ENCODE data around the gene YIF1A. TPM values are rescaled to one million over a fixed set of nuclear protein-coding genes. Genes with fewer than 3 reads are reported as not detected.
"Not testable (repeated sequence)": the region's sequence is repeated elsewhere in the genome, so short reads cannot be mapped to it uniquely, and the experiment has no call there.

Gene YIF1A
- polyA plus RNA-seq, 1 of the 3 experiments (the other 2 are of a cell fraction) = 123 TPM

DNA sequence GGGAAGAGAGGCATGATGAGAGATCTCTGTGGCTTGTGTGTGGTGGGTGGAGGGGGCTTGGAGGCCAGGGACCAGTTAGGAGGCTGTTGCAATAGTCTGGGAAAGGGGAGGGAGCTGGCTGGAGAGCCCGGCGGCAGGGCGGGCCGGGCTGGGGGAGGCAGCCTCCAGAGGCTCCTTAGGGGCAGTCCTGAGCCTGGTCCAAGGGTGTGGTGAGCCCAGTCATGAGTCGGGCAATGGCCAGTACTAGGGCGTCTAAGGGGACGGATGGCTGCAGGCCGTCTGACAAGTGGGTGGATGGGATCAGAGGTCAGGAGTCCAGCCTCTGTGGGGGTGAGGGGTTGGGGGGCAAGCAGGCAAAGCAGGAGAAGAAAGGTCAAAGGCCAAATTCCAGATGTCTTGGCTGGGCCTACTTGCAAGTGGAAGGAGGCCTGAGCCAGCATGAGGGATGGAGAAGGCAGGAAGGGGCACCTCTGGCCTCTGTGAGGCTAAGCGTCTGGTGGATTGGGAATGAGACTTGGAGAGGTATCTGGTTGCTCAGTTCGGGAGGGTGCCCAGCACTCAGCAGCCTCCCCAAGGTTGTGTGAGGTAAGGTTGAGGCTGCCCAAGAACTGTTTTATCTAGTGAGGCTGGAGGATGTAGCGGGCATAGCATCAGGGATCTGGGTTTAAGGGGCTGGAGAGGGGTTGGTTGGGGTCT, 33.9 kb upstream of the YIF1A start:
- peaks cover 34 to 39% of the 10 kb centered on the region in 2 experiments for H3K4me1 ChIP-seq (ENCODE audit: control insufficient read depth in 1 of 2, insufficient read depth in 2 of 2, low read depth in 1 of 2, low read length in 1 of 2)
- no peaks in the 10 kb centered on the region for H3F3A ChIP-seq (replicated peaks; ENCODE audit: insufficient read depth)
- DNase-seq = no peak
- no peaks in the 10 kb centered on the region for H3K9me3 ChIP-seq
- H2AFZ ChIP-seq (ENCODE audit: low read depth) = no peak overlapping the region
- H3K27me3 ChIP-seq (ENCODE audit: insufficient read depth) = no peaks in the 10 kb centered on the region
- H3K9me2 ChIP-seq = no peaks in the 10 kb centered on the region
- TF ChIP-seq EZH2phosphoT487 (IDR thresholded peaks at IDR 0.05; ENCODE audit: borderline replicate concordance, low read depth) (no peak), FOXJ3 (CRISPR knock-in tag; IDR thresholded peaks at IDR 0.05) (no peak), SIN3A (IDR thresholded peaks at IDR 0.05; ENCODE audit: borderline replicate concordance, low read depth, low read length) (no peak), ELF1 (IDR thresholded peaks at IDR 0.05) (no peak), NRF1 (IDR thresholded peaks at IDR 0.05; ENCODE audit: low read depth, low read length) (no peak), TCF12 (IDR thresholded peaks at IDR 0.05) (no peak)
- H3K4me2 ChIP-seq = no peak overlapping the region
- no peak overlapping the region for H3K4me3 ChIP-seq (ENCODE audit: low read depth in 2 of 2, low read length in 1 of 2)
- H3K9ac ChIP-seq = no peak overlapping the region
- ChIA-PET POLR2A (interaction anchor here (1.7 kb wide), 1 partner anchor 10 kb away, joined by 4 read pairs; no protein-coding TSS in a partner anchor), CTCF (interaction anchor here (2.0 kb wide), 1 partner anchor 10 kb away, joined by 26 read pairs; no protein-coding TSS in a partner anchor)
- 91% methylated on average over 10 of the region's 11 CpGs for WGBS (ENCODE audit: low lambda C conversion rate)
- H4K20me1 ChIP-seq (ENCODE audit: insufficient read depth) = no peaks in the 10 kb centered on the region
- H3K27ac ChIP-seq (ENCODE audit: low read depth in 2 of 2, low read length in 1 of 2) = no peak overlapping the region
- no peaks in the 10 kb centered on the region for H3K79me2 ChIP-seq (ENCODE audit: insufficient read depth)
- H3K36me3 ChIP-seq (replicated peaks in 1 of 2; ENCODE audit: control insufficient read depth in 1 of 2, insufficient read depth in 2 of 2, low read length in 1 of 2) = no peaks in the 10 kb centered on the region

DNA sequence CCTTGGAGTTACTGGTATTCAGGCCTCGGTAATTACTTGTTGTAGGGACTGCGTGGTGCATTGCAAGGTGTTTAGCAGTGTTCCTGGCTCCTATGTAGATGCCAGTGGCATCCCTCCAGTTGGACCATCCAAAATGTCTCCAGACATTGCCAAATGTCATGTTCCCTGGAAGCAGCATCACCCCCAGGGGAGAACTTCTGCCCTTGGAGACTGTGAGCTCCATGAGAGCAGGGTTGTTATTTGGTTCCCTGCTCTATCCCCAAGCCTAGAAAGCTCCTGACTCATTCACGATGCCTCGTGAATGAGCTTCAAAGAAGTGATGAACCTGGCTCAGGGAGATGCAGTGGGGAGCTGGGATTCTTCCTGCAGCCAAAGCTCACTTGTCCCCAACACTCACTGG, 32.7 kb upstream of the YIF1A start:
- H3F3A ChIP-seq (replicated peaks; ENCODE audit: insufficient read depth) = no peaks in the 10 kb centered on the region
- H3K36me3 ChIP-seq (replicated peaks in 1 of 2; ENCODE audit: control insufficient read depth in 1 of 2, insufficient read depth in 2 of 2, low read length in 1 of 2) = no peaks in the 10 kb centered on the region
- TF ChIP-seq, protein P1, sequence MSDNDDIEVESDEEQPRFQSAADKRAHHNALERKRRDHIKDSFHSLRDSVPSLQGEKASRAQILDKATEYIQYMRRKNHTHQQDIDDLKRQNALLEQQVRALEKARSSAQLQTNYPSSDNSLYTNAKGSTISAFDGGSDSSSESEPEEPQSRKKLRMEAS (IDR thresholded peaks at IDR 0.05; ENCODE audit: low read depth) = no peak
- no peak for TF ChIP-seq GABPA (IDR thresholded peaks at IDR 0.05; ENCODE audit: low read depth)
- TF ChIP-seq SMC3 (IDR thresholded peaks at IDR 0.05; ENCODE audit: low read depth, low read length) = no peak
- no peak for TF ChIP-seq SIN3A (IDR thresholded peaks at IDR 0.05; ENCODE audit: borderline replicate concordance, low read depth, low read length)
- TF ChIP-seq TEAD4 (IDR thresholded peaks at IDR 0.05; ENCODE audit: borderline replicate concordance, insufficient read depth) = no peak
- no peak for TF ChIP-seq TAF1 (IDR thresholded peaks at IDR 0.05; ENCODE audit: borderline replicate concordance, low read depth, low read length)
- no peak for TF ChIP-seq JUND (IDR thresholded peaks at IDR 0.05)
- no peak for TF ChIP-seq TCF12 (IDR thresholded peaks at IDR 0.05)
- TF ChIP-seq, protein P2, sequence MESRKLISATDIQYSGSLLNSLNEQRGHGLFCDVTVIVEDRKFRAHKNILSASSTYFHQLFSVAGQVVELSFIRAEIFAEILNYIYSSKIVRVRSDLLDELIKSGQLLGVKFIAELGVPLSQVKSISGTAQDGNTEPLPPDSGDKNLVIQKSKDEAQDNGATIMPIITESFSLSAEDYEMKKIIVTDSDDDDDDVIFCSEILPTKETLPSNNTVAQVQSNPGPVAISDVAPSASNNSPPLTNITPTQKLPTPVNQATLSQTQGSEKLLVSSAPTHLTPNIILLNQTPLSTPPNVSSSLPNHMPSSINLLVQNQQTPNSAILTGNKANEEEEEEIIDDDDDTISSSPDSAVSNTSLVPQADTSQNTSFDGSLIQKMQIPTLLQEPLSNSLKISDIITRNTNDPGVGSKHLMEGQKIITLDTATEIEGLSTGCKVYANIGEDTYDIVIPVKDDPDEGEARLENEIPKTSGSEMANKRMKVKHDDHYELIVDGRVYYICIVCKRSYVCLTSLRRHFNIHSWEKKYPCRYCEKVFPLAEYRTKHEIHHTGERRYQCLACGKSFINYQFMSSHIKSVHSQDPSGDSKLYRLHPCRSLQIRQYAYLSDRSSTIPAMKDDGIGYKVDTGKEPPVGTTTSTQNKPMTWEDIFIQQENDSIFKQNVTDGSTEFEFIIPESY (IDR thresholded peaks at IDR 0.05; ENCODE audit: borderline replicate concordance, low read depth) = no peak
- no peak for TF ChIP-seq RAD21 (IDR thresholded peaks at IDR 0.05; ENCODE audit: low read length)
- TF ChIP-seq RCOR1 (IDR thresholded peaks at IDR 0.05; ENCODE audit: low read length) = no peak
- no peak for TF ChIP-seq RXRA (IDR thresholded peaks at IDR 0.05; ENCODE audit: borderline replicate concordance, low read depth)
- no peak for TF ChIP-seq MEF2A (IDR thresholded peaks at IDR 0.05; ENCODE audit: borderline replicate concordance, low read depth)
- TF ChIP-seq FOSL2 (IDR thresholded peaks at IDR 0.05; ENCODE audit: borderline replicate concordance, low read depth) = no peak
- TF ChIP-seq MXI1 (IDR thresholded peaks at IDR 0.05; ENCODE audit: low read depth, low read length) = no peak
- no peak for TF ChIP-seq GATA2 (CRISPR knock-in tag; IDR thresholded peaks at IDR 0.05)
- no peak for TF ChIP-seq RFX5 (IDR thresholded peaks at IDR 0.05; ENCODE audit: low read length)
- H3K27ac ChIP-seq (ENCODE audit: low read depth in 2 of 2, low read length in 1 of 2) = no peak overlapping the region
- H3K27me3 ChIP-seq (ENCODE audit: insufficient read depth) = no peaks in the 10 kb centered on the region
- no peak overlapping the region for H3K4me2 ChIP-seq
- peaks cover 29 to 39% of the 10 kb centered on the region in 2 experiments for H3K4me1 ChIP-seq (ENCODE audit: control insufficient read depth in 1 of 2, insufficient read depth in 2 of 2, low read depth in 1 of 2, low read length in 1 of 2)
- no peaks in the 10 kb centered on the region for H4K20me1 ChIP-seq (ENCODE audit: insufficient read depth)
- no peaks in the 10 kb centered on the region for H3K9me2 ChIP-seq
- CTCF ChIA-PET = interaction anchor here (2.0 kb wide), 1 partner anchor 9 kb away, joined by 26 read pairs; no protein-coding TSS in a partner anchor
- no peak for DNase-seq
- 91% methylated on average over 4 of the region's 4 CpGs for WGBS (ENCODE audit: low lambda C conversion rate)
- no peak overlapping the region for H2AFZ ChIP-seq (ENCODE audit: low read depth)
- H3K9me3 ChIP-seq = no peaks in the 10 kb centered on the region
- H3K9ac ChIP-seq = no peak overlapping the region
- H3K79me2 ChIP-seq (ENCODE audit: insufficient read depth) = no peaks in the 10 kb centered on the region
- H3K4me3 ChIP-seq (ENCODE audit: low read depth in 2 of 2, low read length in 1 of 2) = no peak overlapping the region
- POLR2A ChIA-PET = interaction anchor here (1.7 kb wide), 1 partner anchor 9 kb away, joined by 4 read pairs; no protein-coding TSS in a partner anchor

DNA sequence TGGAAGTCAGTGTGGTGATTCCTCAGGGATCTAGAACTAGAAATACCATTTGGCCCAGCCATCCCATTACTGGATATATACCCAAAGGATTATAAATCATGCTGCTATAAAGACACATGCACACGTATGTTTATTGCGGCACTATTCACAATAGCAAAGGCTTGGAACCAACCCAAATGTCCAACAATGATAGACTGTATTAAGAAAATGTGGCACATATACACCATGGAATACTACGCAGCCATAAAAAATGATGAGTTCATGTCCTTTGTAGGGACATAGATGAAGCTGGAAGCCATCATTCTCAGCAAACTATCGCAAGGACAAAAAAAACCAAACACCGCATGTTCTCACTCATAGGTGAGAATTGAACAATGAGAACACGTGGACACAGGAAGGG, 31.8 kb upstream of the YIF1A start:
- H3K27ac ChIP-seq (ENCODE audit: low read depth in 2 of 2, low read length in 1 of 2); H3K36me3 ChIP-seq (replicated peaks in 1 of 2; ENCODE audit: control insufficient read depth in 1 of 2, insufficient read depth in 2 of 2, low read length in 1 of 2); H3K9ac ChIP-seq; H4K20me1 ChIP-seq (ENCODE audit: insufficient read depth); H2AFZ ChIP-seq (ENCODE audit: low read depth); H3F3A ChIP-seq (replicated peaks; ENCODE audit: insufficient read depth); H3K4me3 ChIP-seq (ENCODE audit: low read depth in 2 of 2, low read length in 1 of 2); DNase-seq; POLR2A ChIA-PET; H3K4me2 ChIP-seq; H3K27me3 ChIP-seq (ENCODE audit: insufficient read depth); H3K9me2 ChIP-seq; CTCF ChIA-PET; H3K79me2 ChIP-seq (ENCODE audit: insufficient read depth); H3K9me3 ChIP-seq: not testable (repeated sequence)
- 89% methylated on average over 6 of the region's 6 CpGs for WGBS (ENCODE audit: low lambda C conversion rate)
- H3K4me1 ChIP-seq (ENCODE audit: control insufficient read depth in 1 of 2, insufficient read depth in 2 of 2, low read depth in 1 of 2, low read length in 1 of 2) = peaks cover 21 to 39% of the 10 kb centered on the region in 2 experiments

Measured in SK-N-SH (cell line).